ENCODE data around the gene SLC8A1.

Gene SLC8A1

GRCh38 chr2:40202798-40203400, 249.0 kb downstream of the SLC8A1 start:
- H3K79me2 ChIP-seq (ENCODE audit: control insufficient read depth, insufficient read depth, low read length, poor library complexity): no peaks in the 10 kb centered on the region
- H3K4me3 ChIP-seq (ENCODE audit: low read depth, low read length): no peak overlapping the region
- no peak overlapping the region for H3K4me2 ChIP-seq (ENCODE audit: low read length)
- H3K4me1 ChIP-seq (ENCODE audit: control insufficient read depth in 1 of 2, insufficient read depth in 2 of 2, low read length in 2 of 2): peaks cover 0 to 5% of the 10 kb centered on the region in 2 experiments
- no peak overlapping the region for H3K9ac ChIP-seq (ENCODE audit: low read length)
- no peaks in the 10 kb centered on the region for H3K9me3 ChIP-seq (ENCODE audit: insufficient read depth, low read depth, low read length)
- H3K79me1 ChIP-seq (ENCODE audit: low read length): peaks cover 12% of the 10 kb centered on the region
- H2BK12ac ChIP-seq (ENCODE audit: low read length): no peak overlapping the region
- H3K14ac ChIP-seq (ENCODE audit: low read length): no peak overlapping the region
- peak overlapping the region; percentile 53 for H4K91ac ChIP-seq (ENCODE audit: low read depth, low read length)
- H3K36me3 ChIP-seq (ENCODE audit: control insufficient read depth in 1 of 2, insufficient read depth in 2 of 2, low read length in 2 of 2): no peaks in the 10 kb centered on the region
- no peaks in the 10 kb centered on the region for H3K27me3 ChIP-seq (ENCODE audit: insufficient read depth, low read length)
- no peak overlapping the region for H4K8ac ChIP-seq (ENCODE audit: low read depth, low read length)
- DNase-seq: no peak
- H3K4ac ChIP-seq (ENCODE audit: low read depth, low read length): no peak overlapping the region
- no peak overlapping the region for H4K12ac ChIP-seq (ENCODE audit: low read depth, low read length)
- peak overlapping the region; percentile 93 for H3K27ac ChIP-seq (ENCODE audit: low read depth, low read length)
- no peak overlapping the region for H2BK5ac ChIP-seq (ENCODE audit: low read depth, low read length, poor library complexity)
- no peak overlapping the region for H2AK5ac ChIP-seq (ENCODE audit: low read length)
- no peak overlapping the region for H2AFZ ChIP-seq (ENCODE audit: insufficient read depth, low read length, poor library complexity)
- H3K18ac ChIP-seq (ENCODE audit: low read length): no peak overlapping the region
- WGBS (ENCODE audit: extremely low coverage, insufficient coverage, insufficient read length): no CpG with 5 or more reads among the region's 1 CpG
- H3K23ac ChIP-seq (ENCODE audit: low read length): no peak overlapping the region
- peak overlapping the region; percentile 4 for H2BK120ac ChIP-seq (ENCODE audit: insufficient read depth, low read length, poor library complexity)

GRCh38 chr2:40201425-40201824, 250.5 kb downstream of the SLC8A1 start:
- Histone ChIP-seq H3K27me3 (ENCODE audit: insufficient read depth, low read length) (no peaks in the 10 kb centered on the region), H2BK12ac (ENCODE audit: low read length) (no peak overlapping the region), H3K23ac (ENCODE audit: low read length) (no peak overlapping the region), H2AK5ac (ENCODE audit: low read length) (no peak overlapping the region), H3K9ac (ENCODE audit: low read length) (no peak overlapping the region), H2BK120ac (ENCODE audit: insufficient read depth, low read length, poor library complexity) (peak overlapping the region; percentile 46), H2BK5ac (ENCODE audit: low read depth, low read length, poor library complexity) (no peak overlapping the region), H3K4me1 (ENCODE audit: control insufficient read depth in 1 of 2, insufficient read depth in 2 of 2, low read length in 2 of 2) (peaks cover 0 to 5% of the 10 kb centered on the region in 2 experiments), H3K14ac (ENCODE audit: low read length) (peak overlapping the region; percentile 40), H3K18ac (ENCODE audit: low read length) (no peak overlapping the region), H3K79me2 (ENCODE audit: control insufficient read depth, insufficient read depth, low read length, poor library complexity) (no peaks in the 10 kb centered on the region), H4K12ac (ENCODE audit: low read depth, low read length) (no peak overlapping the region), H2AFZ (ENCODE audit: insufficient read depth, low read length, poor library complexity) (no peak overlapping the region), H3K9me3 (ENCODE audit: insufficient read depth, low read depth, low read length) (no peaks in the 10 kb centered on the region), H3K4me3 (ENCODE audit: low read depth, low read length) (no peak overlapping the region), H3K79me1 (ENCODE audit: low read length) (peaks cover 14% of the 10 kb centered on the region), H4K8ac (ENCODE audit: low read depth, low read length) (no peak overlapping the region), H3K27ac (ENCODE audit: low read depth, low read length) (no peak overlapping the region), H3K36me3 (ENCODE audit: control insufficient read depth in 1 of 2, insufficient read depth in 2 of 2, low read length in 2 of 2) (no peaks in the 10 kb centered on the region), H3K4ac (ENCODE audit: low read depth, low read length) (no peak overlapping the region), H3K4me2 (ENCODE audit: low read length) (no peak overlapping the region), H4K91ac (ENCODE audit: low read depth, low read length) (no peak overlapping the region)
- DNase-seq: no peak

DNA sequence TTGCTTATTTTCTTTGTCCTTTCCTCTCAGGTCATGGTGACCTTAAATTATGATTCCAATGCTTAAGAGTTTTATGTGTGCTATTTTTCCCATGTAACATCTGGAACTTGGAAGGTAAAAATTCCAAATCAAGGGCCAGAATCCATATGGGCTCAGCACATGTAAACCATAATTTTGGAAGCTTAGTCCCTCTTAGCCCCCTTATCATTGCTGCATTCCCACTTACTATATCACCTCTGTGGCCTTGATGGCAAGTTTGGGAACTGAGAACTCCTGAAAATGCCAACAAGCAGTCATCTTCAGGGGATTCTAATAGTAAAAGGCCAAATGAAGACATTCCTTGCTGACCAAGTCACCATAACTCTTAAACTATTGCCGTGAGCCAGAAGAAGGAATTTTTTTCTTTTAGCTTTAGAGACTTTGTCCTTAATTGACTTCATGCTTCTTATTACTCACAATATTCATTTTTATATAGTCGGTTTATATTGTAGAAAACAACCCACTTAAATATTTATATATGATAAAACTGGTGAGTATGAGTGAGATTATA, 251.4 kb downstream of the SLC8A1 start:
- peaks cover 0 to 5% of the 10 kb centered on the region in 2 experiments for H3K4me1 ChIP-seq (ENCODE audit: control insufficient read depth in 1 of 2, insufficient read depth in 2 of 2, low read length in 2 of 2)
- peak overlapping the region; percentile 64 for H3K14ac ChIP-seq (ENCODE audit: low read length)
- H2AK5ac ChIP-seq (ENCODE audit: low read length): peak overlapping the region; percentile 35
- no CpG with 5 or more reads among the region's 2 CpGs for WGBS (ENCODE audit: extremely low coverage, insufficient coverage, insufficient read length)
- H3K36me3 ChIP-seq (ENCODE audit: control insufficient read depth in 1 of 2, insufficient read depth in 2 of 2, low read length in 2 of 2): no peaks in the 10 kb centered on the region
- H3K4me3 ChIP-seq (ENCODE audit: low read depth, low read length): no peak overlapping the region
- H3K18ac ChIP-seq (ENCODE audit: low read length): no peak overlapping the region
- H3K9ac ChIP-seq (ENCODE audit: low read length): no peak overlapping the region
- H4K8ac ChIP-seq (ENCODE audit: low read depth, low read length): no peak overlapping the region
- H4K12ac ChIP-seq (ENCODE audit: low read depth, low read length): no peak overlapping the region
- H3K27ac ChIP-seq (ENCODE audit: low read depth, low read length): peak overlapping the region; percentile 25
- H3K9me3 ChIP-seq (ENCODE audit: insufficient read depth, low read depth, low read length): no peaks in the 10 kb centered on the region
- DNase-seq: no peak
- peak overlapping the region; percentile 30 for H2BK12ac ChIP-seq (ENCODE audit: low read length)
- no peak overlapping the region for H4K91ac ChIP-seq (ENCODE audit: low read depth, low read length)
- H3K4me2 ChIP-seq (ENCODE audit: low read length): no peak overlapping the region
- no peak overlapping the region for H2AFZ ChIP-seq (ENCODE audit: insufficient read depth, low read length, poor library complexity)
- no peak overlapping the region for H3K4ac ChIP-seq (ENCODE audit: low read depth, low read length)
- H3K27me3 ChIP-seq (ENCODE audit: insufficient read depth, low read length): no peaks in the 10 kb centered on the region
- H3K79me1 ChIP-seq (ENCODE audit: low read length): peaks cover 14% of the 10 kb centered on the region
- no peak overlapping the region for H3K23ac ChIP-seq (ENCODE audit: low read length)
- no peaks in the 10 kb centered on the region for H3K79me2 ChIP-seq (ENCODE audit: control insufficient read depth, insufficient read depth, low read length, poor library complexity)
- peak overlapping the region; percentile 24 for H2BK120ac ChIP-seq (ENCODE audit: insufficient read depth, low read length, poor library complexity)
- H2BK5ac ChIP-seq (ENCODE audit: low read depth, low read length, poor library complexity): no peak overlapping the region

DNA sequence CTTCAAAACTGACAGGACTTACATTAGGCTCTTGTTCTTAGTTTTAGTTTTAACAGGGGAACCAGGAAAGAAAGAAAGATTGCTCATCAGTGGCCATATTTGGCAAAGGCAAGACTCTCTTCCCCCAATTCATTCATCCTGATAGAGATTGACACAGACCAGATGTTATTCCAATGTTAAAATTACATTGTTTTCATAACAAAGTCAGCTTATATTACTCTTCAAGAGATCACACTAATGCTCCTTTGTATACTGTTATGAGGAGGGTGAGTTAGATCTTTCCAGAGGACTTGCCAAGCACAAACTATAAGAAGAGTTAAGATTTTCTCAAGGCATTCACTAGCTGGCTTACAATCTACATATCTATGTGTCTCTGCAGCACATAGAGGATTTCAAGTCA, 252.1 kb downstream of the SLC8A1 start:
- no peaks in the 10 kb centered on the region for H3K9me3 ChIP-seq (ENCODE audit: insufficient read depth, low read depth, low read length)
- no peak overlapping the region for H4K12ac ChIP-seq (ENCODE audit: low read depth, low read length)
- no peak overlapping the region for H2AFZ ChIP-seq (ENCODE audit: insufficient read depth, low read length, poor library complexity)

More for the DNA sequence above, 252.1 kb downstream of the SLC8A1 start:
- H3K27me3 ChIP-seq (ENCODE audit: insufficient read depth, low read length): no peaks in the 10 kb centered on the region
- no peaks in the 10 kb centered on the region for H3K36me3 ChIP-seq (ENCODE audit: control insufficient read depth in 1 of 2, insufficient read depth in 2 of 2, low read length in 2 of 2)
- H2BK120ac ChIP-seq (ENCODE audit: insufficient read depth, low read length, poor library complexity): no peak overlapping the region
- H3K18ac ChIP-seq (ENCODE audit: low read length): no peak overlapping the region
- H3K4me2 ChIP-seq (ENCODE audit: low read length): no peak overlapping the region
- no peak for DNase-seq
- peaks cover 13% of the 10 kb centered on the region for H3K79me1 ChIP-seq (ENCODE audit: low read length)
- H2BK5ac ChIP-seq (ENCODE audit: low read depth, low read length, poor library complexity): no peak overlapping the region
- no peak overlapping the region for H2AK5ac ChIP-seq (ENCODE audit: low read length)
- no peak overlapping the region for H3K14ac ChIP-seq (ENCODE audit: low read length)
- no peaks in the 10 kb centered on the region for H3K79me2 ChIP-seq (ENCODE audit: control insufficient read depth, insufficient read depth, low read length, poor library complexity)
- no peak overlapping the region for H3K9ac ChIP-seq (ENCODE audit: low read length)
- H4K91ac ChIP-seq (ENCODE audit: low read depth, low read length): no peak overlapping the region
- H2BK12ac ChIP-seq (ENCODE audit: low read length): no peak overlapping the region
- no peak overlapping the region for H3K27ac ChIP-seq (ENCODE audit: low read depth, low read length)
- no peak overlapping the region for H3K23ac ChIP-seq (ENCODE audit: low read length)
- no peak overlapping the region for H3K4me3 ChIP-seq (ENCODE audit: low read depth, low read length)
- no peak overlapping the region for H4K8ac ChIP-seq (ENCODE audit: low read depth, low read length)
- H3K4me1 ChIP-seq (ENCODE audit: control insufficient read depth in 1 of 2, insufficient read depth in 2 of 2, low read length in 2 of 2): peaks cover 0 to 5% of the 10 kb centered on the region in 2 experiments
- no peak overlapping the region for H3K4ac ChIP-seq (ENCODE audit: low read depth, low read length)
